ENCODE measurements around the gene STIMATE. TPM values are rescaled to one million over a fixed set of nuclear protein-coding genes. Genes with fewer than 3 reads are reported as not detected.

STIMATE gene
- total and polyA plus RNA-seq, 2 donors from 2014 or later, result 21.4 to 23.3 TPM

DNA sequence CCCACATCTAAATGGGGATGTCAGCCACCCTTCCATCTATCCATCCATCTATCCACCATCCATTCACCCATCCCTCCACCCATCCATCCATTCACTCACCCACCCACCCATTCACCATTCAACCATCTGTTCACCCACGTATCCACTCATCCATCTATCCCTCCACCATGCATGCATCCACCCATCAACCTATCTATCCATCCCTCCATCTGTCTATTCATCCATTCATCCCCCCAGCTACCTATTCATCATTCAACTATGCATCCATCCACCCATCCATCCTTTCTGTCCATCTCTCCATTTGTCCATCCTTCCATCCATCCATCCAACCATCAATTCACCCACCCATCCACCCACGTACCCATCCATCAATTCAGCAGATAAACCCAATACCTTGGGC lies 88.2 kb downstream of the STIMATE start:
- Histone ChIP-seq H3K36me3 (ENCODE audit: control insufficient read depth in 2 of 3, insufficient read depth in 3 of 3, low read length in 3 of 3) (no peaks in the 10 kb centered on the region), H3K4me3 (ENCODE audit: low read length in 3 of 3) (no peak overlapping the region), H3K9ac (ENCODE audit: low read length in 3 of 3) (no peak overlapping the region), H3K9me3 (ENCODE audit: control insufficient read depth in 2 of 3, insufficient read depth in 1 of 3, low read length in 3 of 3) (no peaks in the 10 kb centered on the region), H3K27ac (ENCODE audit: low read depth in 2 of 2, low read length in 2 of 2) (no peak overlapping the region), H3K4me1 (ENCODE audit: control insufficient read depth in 2 of 3, insufficient read depth in 2 of 3, low read depth in 1 of 3, low read length in 3 of 3) (no peaks in the 10 kb centered on the region), H3K27me3 (ENCODE audit: control insufficient read depth, insufficient read depth, low read length) (no peaks in the 10 kb centered on the region)
- TF ChIP-seq, protein P1, sequence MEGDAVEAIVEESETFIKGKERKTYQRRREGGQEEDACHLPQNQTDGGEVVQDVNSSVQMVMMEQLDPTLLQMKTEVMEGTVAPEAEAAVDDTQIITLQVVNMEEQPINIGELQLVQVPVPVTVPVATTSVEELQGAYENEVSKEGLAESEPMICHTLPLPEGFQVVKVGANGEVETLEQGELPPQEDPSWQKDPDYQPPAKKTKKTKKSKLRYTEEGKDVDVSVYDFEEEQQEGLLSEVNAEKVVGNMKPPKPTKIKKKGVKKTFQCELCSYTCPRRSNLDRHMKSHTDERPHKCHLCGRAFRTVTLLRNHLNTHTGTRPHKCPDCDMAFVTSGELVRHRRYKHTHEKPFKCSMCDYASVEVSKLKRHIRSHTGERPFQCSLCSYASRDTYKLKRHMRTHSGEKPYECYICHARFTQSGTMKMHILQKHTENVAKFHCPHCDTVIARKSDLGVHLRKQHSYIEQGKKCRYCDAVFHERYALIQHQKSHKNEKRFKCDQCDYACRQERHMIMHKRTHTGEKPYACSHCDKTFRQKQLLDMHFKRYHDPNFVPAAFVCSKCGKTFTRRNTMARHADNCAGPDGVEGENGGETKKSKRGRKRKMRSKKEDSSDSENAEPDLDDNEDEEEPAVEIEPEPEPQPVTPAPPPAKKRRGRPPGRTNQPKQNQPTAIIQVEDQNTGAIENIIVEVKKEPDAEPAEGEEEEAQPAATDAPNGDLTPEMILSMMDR (IDR thresholded peaks at IDR 0.05; ENCODE audit: borderline replicate concordance, extremely low read depth, insufficient read depth), result no peak
- DNase-seq (no peak), FAIRE-seq (no peak)
- intact Hi-C loops (cut with DNase I), result no loop called here

DNA sequence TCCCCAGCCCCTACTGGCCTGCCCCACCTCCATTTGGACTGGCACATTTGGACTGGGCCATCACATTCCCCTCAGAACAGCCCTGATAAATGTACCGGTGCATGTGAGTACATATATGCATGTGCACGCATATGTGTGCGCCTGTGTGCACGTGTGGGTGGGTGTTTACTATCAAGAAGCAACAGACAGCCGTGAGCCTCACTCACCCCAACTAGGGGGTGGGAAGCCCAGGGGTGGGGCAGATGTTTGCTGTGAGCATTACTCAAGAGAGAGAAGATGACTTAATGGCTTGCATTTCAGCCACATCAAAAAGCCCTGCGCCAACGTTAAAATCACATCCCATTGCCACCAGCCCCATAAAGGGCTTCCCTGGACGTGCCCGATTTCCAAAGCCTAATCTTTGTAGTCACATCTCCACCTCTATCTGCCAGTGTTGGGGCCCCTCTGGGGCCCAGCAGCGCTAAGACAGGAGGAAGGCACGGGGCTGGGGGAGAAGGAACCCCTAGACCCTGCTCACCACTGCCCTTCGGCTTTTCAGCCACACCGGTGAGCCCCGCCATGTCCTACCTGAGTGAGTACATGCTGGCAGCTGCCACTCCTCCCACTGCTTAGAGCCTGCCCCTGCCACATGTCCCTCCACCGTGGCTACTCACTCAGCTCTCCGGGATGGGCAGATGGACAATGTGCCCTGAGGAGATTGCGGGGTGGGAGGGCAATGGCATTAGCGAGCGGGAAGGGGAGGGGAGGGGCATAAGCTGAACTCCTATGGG lies 91.9 kb downstream of the STIMATE start:
- no peak for FAIRE-seq
- Histone ChIP-seq H3K4me1 (ENCODE audit: control insufficient read depth in 2 of 3, insufficient read depth in 2 of 3, low read depth in 1 of 3, low read length in 3 of 3) (no peaks in the 10 kb centered on the region), H3K4me3 (ENCODE audit: low read length in 3 of 3) (no peak overlapping the region), H3K27ac (ENCODE audit: low read depth in 2 of 2, low read length in 2 of 2) (no peak overlapping the region), H3K36me3 (ENCODE audit: control insufficient read depth in 2 of 3, insufficient read depth in 3 of 3, low read length in 3 of 3) (no peaks in the 10 kb centered on the region), H3K27me3 (ENCODE audit: control insufficient read depth, insufficient read depth, low read length) (no peaks in the 10 kb centered on the region), H3K9ac (ENCODE audit: low read length in 3 of 3) (no peak overlapping the region), H3K9me3 (ENCODE audit: control insufficient read depth in 2 of 3, insufficient read depth in 1 of 3, low read length in 3 of 3) (no peaks in the 10 kb centered on the region)
- TF ChIP-seq, protein P1 (IDR thresholded peaks at IDR 0.05; ENCODE audit: borderline replicate concordance, extremely low read depth, insufficient read depth), result no peak
- intact Hi-C loops (cut with DNase I), result no loop called here
- no peak for DNase-seq

DNA sequence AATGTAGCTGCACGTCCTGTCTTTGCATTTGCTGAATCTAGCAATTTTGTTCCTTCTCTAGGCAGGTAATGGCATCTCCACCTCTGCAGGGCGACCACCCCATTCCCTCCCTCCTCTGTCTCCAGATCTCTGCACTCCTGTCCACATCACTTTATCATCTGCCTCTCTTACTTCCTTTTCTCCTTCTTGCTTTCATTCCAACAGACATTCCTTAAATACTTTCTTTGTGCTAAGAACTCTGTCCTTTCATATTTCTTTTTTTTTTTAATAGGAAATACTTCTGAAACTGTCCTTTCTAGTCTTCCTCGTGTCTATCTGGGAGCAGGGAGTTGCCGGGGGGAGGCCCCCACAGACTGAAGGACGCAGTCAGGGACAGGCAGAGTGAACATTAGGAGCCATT lies 95.5 kb downstream of the STIMATE start:
- intact Hi-C loops (cut with DNase I), result no loop called here
- DNase-seq (no peak), FAIRE-seq (no peak)
- Histone ChIP-seq H3K27me3 (ENCODE audit: control insufficient read depth, insufficient read depth, low read length) (no peaks in the 10 kb centered on the region), H3K4me3 (ENCODE audit: low read length in 3 of 3) (no peak overlapping the region), H3K9me3 (ENCODE audit: control insufficient read depth in 2 of 3, insufficient read depth in 1 of 3, low read length in 3 of 3) (no peaks in the 10 kb centered on the region), H3K9ac (ENCODE audit: low read length in 3 of 3) (no peak overlapping the region), H3K4me1 (ENCODE audit: control insufficient read depth in 2 of 3, insufficient read depth in 2 of 3, low read depth in 1 of 3, low read length in 3 of 3) (no peaks in the 10 kb centered on the region), H3K36me3 (ENCODE audit: control insufficient read depth in 2 of 3, insufficient read depth in 3 of 3, low read length in 3 of 3) (no peaks in the 10 kb centered on the region), H3K27ac (ENCODE audit: low read depth in 2 of 2, low read length in 2 of 2) (no peak overlapping the region)
- TF ChIP-seq, protein P1 (IDR thresholded peaks at IDR 0.05; ENCODE audit: borderline replicate concordance, extremely low read depth, insufficient read depth), result no peak

Measured in kidney (tissue), 14 donors.